ENCODE data around the gene TM4SF5. TPM values are rescaled to one million over a fixed set of nuclear protein-coding genes. Genes with fewer than 3 reads are reported as not detected.
A peak's percentile ranks its signal among the peaks of the same experiment; 100 is the strongest.

TM4SF5 gene
- total RNA-seq, 4 donors from 2014 or later = not detected

- 86% methylated on average over 3 of the region's 3 CpGs for WGBS
Observed at GRCh38 chr17:4766201-4766600, 5.5 kb upstream of the TM4SF5 start.

GRCh38 chr17:4766723-4767122 lies 5.0 kb upstream of the TM4SF5 start:
- no peak overlapping the region for H3K27ac ChIP-seq
- H3K4me1 ChIP-seq = peaks cover 4% of the 10 kb centered on the region
- no peak for TF ChIP-seq POLR2A (IDR thresholded peaks at IDR 0.05)
- WGBS = 84% methylated on average over 9 of the region's 9 CpGs
- H3K9me3 ChIP-seq = no peaks in the 10 kb centered on the region
- peaks cover under 1% of the 10 kb centered on the region for H3K27me3 ChIP-seq
- no peak for DNase-seq (ENCODE audit: low spot score in 2 of 2)
- no peaks in the 10 kb centered on the region for H3K36me3 ChIP-seq
- no peak overlapping the region for H3K4me3 ChIP-seq

More at GRCh38 chr17:4766201-4766600, 5.5 kb upstream of the TM4SF5 start:
- no peaks in the 10 kb centered on the region for H3K36me3 ChIP-seq
- DNase-seq (ENCODE audit: low spot score in 2 of 2) = no peak
- no peak for TF ChIP-seq POLR2AphosphoS5 (IDR thresholded peaks at IDR 0.05)
- no peak for TF ChIP-seq EP300 (IDR thresholded peaks at IDR 0.05)
- no peak for TF ChIP-seq POLR2A (IDR thresholded peaks at IDR 0.05)
- no peak for TF ChIP-seq CTCF (IDR thresholded peaks at IDR 0.05)
- H3K4me3 ChIP-seq = no peak overlapping the region
- H3K4me1 ChIP-seq = no peaks in the 10 kb centered on the region
- no peaks in the 10 kb centered on the region for H3K27me3 ChIP-seq
- no peaks in the 10 kb centered on the region for H3K9me3 ChIP-seq
- peak overlapping the region; percentile 26 for H3K27ac ChIP-seq

GRCh38 chr17:4768298-4768697 lies 3.4 kb upstream of the TM4SF5 start:
- no peak for TF ChIP-seq EP300 (IDR thresholded peaks at IDR 0.05)
- no peak for TF ChIP-seq POLR2AphosphoS5 (IDR thresholded peaks at IDR 0.05)
- WGBS = 80% methylated on average over 6 of the region's 6 CpGs
- Histone ChIP-seq H3K9me3 (no peaks in the 10 kb centered on the region), H3K27ac (no peak overlapping the region), H3K4me3 (no peak overlapping the region), H3K36me3 (no peaks in the 10 kb centered on the region), H3K27me3 (peaks cover 7% of the 10 kb centered on the region), H3K4me1 (peaks cover 5% of the 10 kb centered on the region)
- DNase-seq (ENCODE audit: low spot score in 2 of 2) = no peak

- no peak for DNase-seq (ENCODE audit: low spot score in 2 of 2)
- peaks cover 7% of the 10 kb centered on the region for H3K27me3 ChIP-seq
- H3K36me3 ChIP-seq = no peaks in the 10 kb centered on the region
- no peak overlapping the region for H3K27ac ChIP-seq
- 94% methylated on average over 2 of the region's 2 CpGs for WGBS
- H3K4me3 ChIP-seq = no peak overlapping the region
- TF ChIP-seq POLR2AphosphoS5 (IDR thresholded peaks at IDR 0.05) (no peak), EP300 (IDR thresholded peaks at IDR 0.05) (no peak)
- peaks cover 5% of the 10 kb centered on the region for H3K4me1 ChIP-seq
- no peaks in the 10 kb centered on the region for H3K9me3 ChIP-seq
Observed at GRCh38 chr17:4769628-4770027, 2.1 kb upstream of the TM4SF5 start.

GRCh38 chr17:4772235-4772613 lies 538 bp downstream of the TM4SF5 start:
- TF ChIP-seq POLR2A (IDR thresholded peaks at IDR 0.05) (no peak), CTCF (IDR thresholded peaks at IDR 0.05) (no peak), EP300 (IDR thresholded peaks at IDR 0.05) (no peak), POLR2AphosphoS5 (IDR thresholded peaks at IDR 0.05) (no peak)
- WGBS = 70% methylated on average over 10 of the region's 10 CpGs
- peaks cover 7% of the 10 kb centered on the region for H3K27me3 ChIP-seq
- no peaks in the 10 kb centered on the region for H3K36me3 ChIP-seq
- no peak for DNase-seq (ENCODE audit: low spot score in 2 of 2)
- no peak overlapping the region for H3K27ac ChIP-seq
- H3K9me3 ChIP-seq = no peaks in the 10 kb centered on the region
- peaks cover 5% of the 10 kb centered on the region for H3K4me1 ChIP-seq
- no peak overlapping the region for H3K4me3 ChIP-seq

- Histone ChIP-seq H3K9me3 (no peaks in the 10 kb centered on the region), H3K27ac (no peak overlapping the region), H3K4me3 (no peak overlapping the region), H3K36me3 (no peaks in the 10 kb centered on the region), H3K27me3 (peaks cover 15% of the 10 kb centered on the region), H3K4me1 (no peaks in the 10 kb centered on the region)
- no peak for DNase-seq (ENCODE audit: low spot score in 2 of 2)
- 78% methylated on average over 9 of the region's 9 CpGs for WGBS
- TF ChIP-seq CTCF (IDR thresholded peaks at IDR 0.05) (no peak), POLR2AphosphoS5 (IDR thresholded peaks at IDR 0.05) (no peak), EP300 (IDR thresholded peaks at IDR 0.05) (no peak), POLR2A (IDR thresholded peaks at IDR 0.05) (no peak)
Observed at GRCh38 chr17:4777969-4778760, 6.5 kb downstream of the TM4SF5 start.

Data from suprapubic skin (tissue), 4 donors.